ENCODE results near the gene KCNK1. TPM values are rescaled to one million over a fixed set of nuclear protein-coding genes. Genes with fewer than 3 reads are reported as not detected.

Gene KCNK1
- polyA plus RNA-seq, 2 of the 4 experiments (the other 2 are of a cell fraction) = 8.4 to 11.8 TPM

GRCh38 chr1:233635765-233636502 is 22.0 kb downstream of the KCNK1 start (continued):
- no peak for TF ChIP-seq TFCP2L1 (CRISPR knock-in tag; IDR thresholded peaks at IDR 0.05)
- TF ChIP-seq JUNB (IDR thresholded peaks at IDR 0.05) = no peak

- Histone ChIP-seq H3K4me1 (peaks cover 18% of the 10 kb centered on the region), H3K4me2 (no peak overlapping the region), H3K27ac (no peak overlapping the region), H3K9me3 (no peaks in the 10 kb centered on the region), H3K4me3 (no peak overlapping the region)
- DNase-seq (ENCODE audit: low read depth in 1 of 2, low spot score in 1 of 2) (no peak), FAIRE-seq (no peak), ATAC-seq (no peak)
- POLR2A ChIA-PET = no interaction called here
- 77% methylated on average over 2 of the region's 2 CpGs for WGBS (ENCODE audit: missing lambda C conversion rate)
- CTCF ChIA-PET = interaction anchor here (0.8 to 1.8 kb wide), 3 partner anchors 10 to 22 kb away, joined by 3 to 6 read pairs (median 3); partner anchors contain the start of gene KCNK1
- TF ChIP-seq HDAC2 (IDR thresholded peaks at IDR 0.05) = no peak
- no peak for TF ChIP-seq RFX5 (IDR thresholded peaks at IDR 0.05)
- no peak for TF ChIP-seq CHD2 (IDR thresholded peaks at IDR 0.05; ENCODE audit: low read length, partially characterized antibody)
- TF ChIP-seq RAD21 (conservative IDR thresholded peaks at IDR 0.05 in 1 of 2, IDR thresholded peaks at IDR 0.05 in 1 of 2) = no peak
- no peak for TF ChIP-seq TFCP2L1 (CRISPR knock-in tag; IDR thresholded peaks at IDR 0.05)
- no peak for TF ChIP-seq RCOR1 (IDR thresholded peaks at IDR 0.05; ENCODE audit: low read depth, low read length)
- no peak for TF ChIP-seq FOXS1 (CRISPR knock-in tag; IDR thresholded peaks at IDR 0.05)
- no peak for TF ChIP-seq ZFP36 (IDR thresholded peaks at IDR 0.05; ENCODE audit: borderline replicate concordance, partially characterized antibody)
- TF ChIP-seq ATOH8 (CRISPR knock-in tag; IDR thresholded peaks at IDR 0.05; ENCODE audit: low read depth) = no peak
- TF ChIP-seq ZC3H11A (IDR thresholded peaks at IDR 0.05) = no peak
- TF ChIP-seq KDM5A (IDR thresholded peaks at IDR 0.05) = no peak
- TF ChIP-seq JUN (IDR thresholded peaks at IDR 0.05) = no peak
- no peak for TF ChIP-seq EHMT2 (IDR thresholded peaks at IDR 0.05; ENCODE audit: low read depth)
Measured at GRCh38 chr1:233636503-233636877, 22.6 kb downstream of the KCNK1 start.

GRCh38 chr1:233638513-233638912 is 24.6 kb downstream of the KCNK1 start:
- TF ChIP-seq ATOH8 (CRISPR knock-in tag; IDR thresholded peaks at IDR 0.05; ENCODE audit: low read depth) (no peak), REST (IDR thresholded peaks at IDR 0.05) (no peak), FOSL2 (IDR thresholded peaks at IDR 0.05) (no peak), FOSL2 (CRISPR knock-in tag; IDR thresholded peaks at IDR 0.05) (no peak), TP53 (CRISPR knock-in tag; IDR thresholded peaks at IDR 0.05) (no peak), NPAS2 (CRISPR knock-in tag; IDR thresholded peaks at IDR 0.05; ENCODE audit: borderline replicate concordance) (no peak), HEYL (CRISPR knock-in tag; IDR thresholded peaks at IDR 0.05) (no peak), KDM1A (IDR thresholded peaks at IDR 0.05; ENCODE audit: low read depth) (no peak), JUNB (IDR thresholded peaks at IDR 0.05) (no peak), ZC3H11A (IDR thresholded peaks at IDR 0.05) (no peak), USF2 (IDR thresholded peaks at IDR 0.05) (no peak), MAX (IDR thresholded peaks at IDR 0.05) (no peak), RAD21 (conservative IDR thresholded peaks at IDR 0.05 in 1 of 2, IDR thresholded peaks at IDR 0.05 in 1 of 2) (no peak), RNF2 (IDR thresholded peaks at IDR 0.05; ENCODE audit: borderline replicate concordance, low read depth) (no peak)
- H3K9me3 ChIP-seq = no peaks in the 10 kb centered on the region
- no peak for DNase-seq (ENCODE audit: low read depth in 1 of 2, low spot score in 1 of 2)
- CTCF ChIA-PET = interaction anchor here (1.0 to 1.1 kb wide), 2 partner anchors 112 to 310 kb away, joined by 3 to 6 read pairs; no protein-coding TSS in a partner anchor
- no peak for FAIRE-seq
- 81% methylated on average over 7 of the region's 7 CpGs for WGBS (ENCODE audit: missing lambda C conversion rate)
- no peak overlapping the region for H3K4me2 ChIP-seq
- H3K27ac ChIP-seq = no peak overlapping the region
- no peak for ATAC-seq
- H3K4me3 ChIP-seq = no peak overlapping the region
- H3K4me1 ChIP-seq = no peaks in the 10 kb centered on the region
- POLR2A ChIA-PET = no interaction called here
